Suprapubic skin (tissue), 4 donors: ENCODE data around the gene PLEKHB2. TPM values are rescaled to one million over a fixed set of nuclear protein-coding genes. Genes with fewer than 3 reads are reported as not detected.
"Not testable (repeated sequence)": the region's sequence is repeated elsewhere in the genome, so short reads cannot be mapped to it uniquely, and the experiment has no call there.

ENCODE experiments used
- DNase-seq, 2 donors: peaks; one replicate each; pipeline ENCODE4 v3.0.0-alpha.2; 2019; ENCODE audit warnings: low spot score in 2 of 2
- H3K27ac ChIP-seq: fragments of 200-600 bp; sonication (generic); one replicate; pipeline ENCODE4 v1.5.1; 2019
- H3K27me3 ChIP-seq: fragments of 200-600 bp; sonication (generic); one replicate; pipeline ENCODE4 v1.5.1; 2019
- H3K36me3 ChIP-seq: fragments of 200-600 bp; sonication (generic); one replicate; pipeline ENCODE4 v1.5.1; 2019
- H3K4me1 ChIP-seq: fragments of 200-600 bp; sonication (generic); one replicate; pipeline ENCODE4 v1.5.1; 2019
- H3K4me3 ChIP-seq: fragments of 200-600 bp; sonication (generic); one replicate; pipeline ENCODE4 v1.5.1; 2019; ENCODE audit warnings: mild to moderate bottlenecking
- H3K9me3 ChIP-seq: fragments of 200-600 bp; sonication (generic); one replicate; pipeline ENCODE4 v1.5.1; 2019
- CTCF ChIP-seq, 2 donors: fragments of 200-600 bp in 1 of 2; fragments of 450-650 bp in 1 of 2; sonication (generic) in 1 of 2; IDR thresholded peaks; one replicate each; pipeline ENCODE4 v1.5.1; 2016 to 2019; ENCODE audit warnings: antibody characterized with exemption in 2 of 2, mild to moderate bottlenecking in 1 of 2, moderate library complexity in 1 of 2
- EP300 ChIP-seq: sonication (generic); formaldehyde crosslinking; IDR thresholded peaks from one replicate; pipeline ENCODE4 v1.6.1; 2017; ENCODE audit warnings: antibody characterized with exemption
- POLR2A ChIP-seq, 2 donors: fragments of 450-650 bp; IDR thresholded peaks; one replicate each; pipeline ENCODE4 v1.6.1; 2017; ENCODE audit warnings: antibody characterized with exemption in 2 of 2, mild to moderate bottlenecking in 2 of 2, moderate library complexity in 2 of 2
- POLR2AphosphoS5 ChIP-seq, 3 donors: sonication (generic); formaldehyde crosslinking; IDR thresholded peaks; one replicate each; pipeline ENCODE4 v1.6.1; 2017; ENCODE audit warnings: antibody characterized with exemption in 3 of 3
- WGBS: methylation state at CpG from one replicate; pipeline ENCODE4 v1.1.5; 2018; 5-methylcytosine and 5-hydroxymethylcytosine counted together
- total RNA-seq, 4 donors: library from RNA; depleted of rRNA; stranded (reverse); fragments of >200 nt; gene quantifications; one replicate each; pipeline ENCODE4 v1.1.0, GENCODE V29; 2016

PLEKHB2 gene
- total RNA-seq, 4 donors from 2014 or later = 44.9 to 59.9 (median 54.4) TPM

GRCh38 chr2:131076707-131077106, 28.4 kb upstream of the PLEKHB2 start:
- Histone ChIP-seq H3K4me3 (no peak overlapping the region), H3K36me3 (peaks cover 53% of the 10 kb centered on the region), H3K27me3 (no peaks in the 10 kb centered on the region), H3K4me1 (peaks cover 9% of the 10 kb centered on the region), H3K9me3 (no peaks in the 10 kb centered on the region), H3K27ac (no peak overlapping the region)
- WGBS = 91% methylated on average over 5 of the region's 5 CpGs
- TF ChIP-seq POLR2AphosphoS5 (IDR thresholded peaks at IDR 0.05) (no peak), CTCF (IDR thresholded peaks at IDR 0.05) (no peak), POLR2A (IDR thresholded peaks at IDR 0.05) (no peak), EP300 (no peak)
- DNase-seq = no peak

- Histone ChIP-seq H3K36me3 (peaks cover 53% of the 10 kb centered on the region), H3K4me3 (no peak overlapping the region), H3K9me3 (no peaks in the 10 kb centered on the region), H3K27ac (no peak overlapping the region), H3K27me3 (no peaks in the 10 kb centered on the region), H3K4me1 (peaks cover 9% of the 10 kb centered on the region)
- no peak for DNase-seq
- no peak for TF ChIP-seq CTCF (IDR thresholded peaks at IDR 0.05)
- no peak for TF ChIP-seq EP300
- no peak for TF ChIP-seq POLR2A (IDR thresholded peaks at IDR 0.05)
- TF ChIP-seq POLR2AphosphoS5 (IDR thresholded peaks at IDR 0.05) = no peak
- 91% methylated on average over 11 of the region's 11 CpGs for WGBS
These were observed 27.8 kb upstream of the PLEKHB2 start for GRCh38 chr2:131077182-131077846.

- H3K4me1 ChIP-seq = peaks cover 9% of the 10 kb centered on the region
- peaks cover 53% of the 10 kb centered on the region for H3K36me3 ChIP-seq
- no peak overlapping the region for H3K27ac ChIP-seq
- no peaks in the 10 kb centered on the region for H3K9me3 ChIP-seq
- WGBS = 68% methylated on average over 3 of the region's 3 CpGs
- DNase-seq = no peak
- no peaks in the 10 kb centered on the region for H3K27me3 ChIP-seq
- TF ChIP-seq POLR2AphosphoS5 (IDR thresholded peaks at IDR 0.05) = no peak
- TF ChIP-seq CTCF (IDR thresholded peaks at IDR 0.05) = no peak
- TF ChIP-seq POLR2A (IDR thresholded peaks at IDR 0.05) = no peak
- no peak for TF ChIP-seq EP300
- no peak overlapping the region for H3K4me3 ChIP-seq
These were observed 27.2 kb upstream of the PLEKHB2 start for GRCh38 chr2:131077966-131078365.

- not testable (repeated sequence) for H3K27me3 ChIP-seq, H3K9me3 ChIP-seq, DNase-seq, H3K4me3 ChIP-seq, H3K4me1 ChIP-seq, H3K27ac ChIP-seq
- peaks cover 59% of the 10 kb centered on the region for H3K36me3 ChIP-seq
- WGBS = 89% methylated on average over 6 of the region's 6 CpGs
These were observed 25.2 kb upstream of the PLEKHB2 start for GRCh38 chr2:131079931-131080330.

GRCh38 chr2:131081190-131081589, 23.9 kb upstream of the PLEKHB2 start:
- no peak for DNase-seq
- 98% methylated on average over 4 of the region's 4 CpGs for WGBS

More at GRCh38 chr2:131081190-131081589, 23.9 kb upstream of the PLEKHB2 start:
- Histone ChIP-seq H3K27me3 (no peaks in the 10 kb centered on the region), H3K27ac (no peak overlapping the region), H3K4me3 (no peak overlapping the region), H3K9me3 (no peaks in the 10 kb centered on the region), H3K36me3 (peaks cover 57% of the 10 kb centered on the region), H3K4me1 (peaks cover 10% of the 10 kb centered on the region)
- TF ChIP-seq CTCF (IDR thresholded peaks at IDR 0.05) (no peak), POLR2A (IDR thresholded peaks at IDR 0.05) (no peak), EP300 (no peak), POLR2AphosphoS5 (IDR thresholded peaks at IDR 0.05) (no peak)
